Peyer's patch (tissue), 4 donors: ENCODE measurements around the gene SETD1B.

Experiments used
- CTCF ChIP-seq, 6 experiments: fragments of 450-650 bp in 4 of 6; fragments of 200-600 bp in 2 of 6; sonication (generic) in 1 of 6; IDR thresholded peaks; one replicate each; pipeline ENCODE4 v1.5.1; 2017 to 2019; ENCODE audit warnings: antibody characterized with exemption in 6 of 6, mild to moderate bottlenecking in 3 of 6, moderate library complexity in 1 of 6
- POLR2A ChIP-seq, 2 donors: fragments of 450-650 bp; IDR thresholded peaks; one replicate each; pipeline ENCODE4 v1.5.1; 2017; ENCODE audit warnings: antibody characterized with exemption in 2 of 2, mild to moderate bottlenecking in 2 of 2, moderate library complexity in 2 of 2

DNA sequence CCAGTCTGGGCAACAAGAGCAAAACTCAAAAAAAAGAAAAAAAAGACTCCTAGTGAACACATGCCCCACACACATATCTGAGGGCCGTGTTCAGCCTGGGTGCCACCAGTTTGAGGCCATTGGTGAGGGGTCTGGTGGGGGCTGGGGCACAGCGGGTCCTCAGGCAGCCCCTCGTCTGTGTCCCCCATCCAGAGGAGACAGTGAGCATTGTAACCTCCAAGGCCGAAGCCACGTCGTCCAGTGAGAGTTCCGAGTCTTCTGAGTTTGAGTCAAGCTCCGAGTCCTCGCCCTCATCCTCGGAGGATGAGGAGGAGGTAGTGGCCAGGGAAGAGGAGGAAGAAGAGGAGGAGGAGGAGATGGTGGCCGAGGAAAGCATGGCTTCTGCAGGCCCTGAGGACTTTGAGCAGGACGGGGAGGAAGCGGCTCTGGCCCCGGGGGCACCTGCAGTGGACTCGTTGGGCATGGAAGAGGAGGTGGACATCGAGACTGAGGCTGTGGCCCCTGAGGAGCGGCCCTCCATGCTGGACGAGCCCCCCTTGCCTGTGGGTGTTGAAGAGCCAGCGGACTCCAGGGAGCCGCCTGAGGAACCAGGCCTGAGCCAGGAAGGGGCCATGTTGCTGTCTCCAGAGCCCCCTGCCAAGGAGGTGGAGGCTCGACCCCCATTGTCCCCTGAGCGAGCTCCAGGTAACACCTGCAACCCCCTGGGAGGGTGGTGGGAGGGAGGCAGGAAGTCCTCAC is 15.6 kb downstream of the SETD1B start:
- no peak for TF ChIP-seq CTCF (IDR thresholded peaks at IDR 0.05)
- TF ChIP-seq POLR2A (IDR thresholded peaks at IDR 0.05) = no peak
